Hepatocyte (in vitro differentiated cells): ENCODE measurements around the gene SCNN1G. TPM values are rescaled to one million over a fixed set of nuclear protein-coding genes. Genes with fewer than 3 reads are reported as not detected.
A peak's percentile ranks its signal among the peaks of the same experiment; 100 is the strongest.

Experiments used
- DNase-seq: peaks from one replicate; pipeline ENCODE4 v3.0.0-alpha.2; 2016; ENCODE audit warnings: low spot score
- H2AFZ ChIP-seq: fragments of 200-600 bp; sonication (generic); 2 replicates; pipeline ENCODE4 v1.6.0; 2016; ENCODE audit warnings: antibody characterized with exemption, mild to moderate bottlenecking
- H3K27ac ChIP-seq: fragments of 200-600 bp; sonication (generic); 2 replicates; pipeline ENCODE4 v1.5.1; 2016; ENCODE audit warnings: mild to moderate bottlenecking
- H3K27me3 ChIP-seq: fragments of 200-600 bp; sonication (generic); 2 replicates; pipeline ENCODE4 v1.6.1; 2016
- H3K36me3 ChIP-seq: fragments of 200-600 bp; sonication (generic); replicated peaks from 2 replicates; pipeline ENCODE4 v1.5.1; 2016; ENCODE audit warnings: low read depth; ENCODE audit not compliant: insufficient read depth
- H3K4me1 ChIP-seq: fragments of 200-600 bp; sonication (generic); 2 replicates; pipeline ENCODE4 v1.5.1; 2016; ENCODE audit warnings: mild to moderate bottlenecking, moderate library complexity; ENCODE audit not compliant: insufficient read depth
- H3K4me2 ChIP-seq: fragments of 200-600 bp; sonication (generic); 2 replicates; pipeline ENCODE4 v1.6.0; 2016
- H3K4me3 ChIP-seq: fragments of 200-600 bp; sonication (generic); 2 replicates; pipeline ENCODE4 v1.5.1; 2016; ENCODE audit warnings: mild to moderate bottlenecking
- H3K79me2 ChIP-seq: fragments of 200-600 bp; sonication (generic); 2 replicates; pipeline ENCODE4 v1.6.0; 2017; ENCODE audit warnings: mild to moderate bottlenecking
- H3K9me2 ChIP-seq: fragments of 200-600 bp; sonication (generic); replicated peaks from 2 replicates; pipeline ENCODE4 v1.6.0; 2017; ENCODE audit warnings: mild to moderate bottlenecking; ENCODE audit not compliant: insufficient read depth
- H3K9me3 ChIP-seq: fragments of 200-600 bp; sonication (generic); 2 replicates; pipeline ENCODE4 v1.5.1; 2016; ENCODE audit warnings: low read depth, mild to moderate bottlenecking
- H4K20me1 ChIP-seq: fragments of 200-600 bp; sonication (generic); 2 replicates; pipeline ENCODE4 v1.6.0; 2016; ENCODE audit warnings: mild to moderate bottlenecking; ENCODE audit not compliant: insufficient read depth, poor library complexity, severe bottlenecking
- EZH2 ChIP-seq: fragments of 200-600 bp; sonication (generic); IDR thresholded peaks from 2 replicates; pipeline ENCODE4 v1.6.1; 2016; ENCODE audit warnings: antibody characterized with exemption, mild to moderate bottlenecking, borderline replicate concordance
- EZH2phosphoT487 ChIP-seq: fragments of 200-600 bp; sonication (generic); IDR thresholded peaks from one replicate; pipeline ENCODE4 v1.6.1; 2018; ENCODE audit warnings: antibody characterized with exemption, mild to moderate bottlenecking, low read depth, moderate library complexity; ENCODE audit not compliant: unreplicated experiment, severe bottlenecking
- WGBS: methylation state at CpG from one replicate; pipeline ENCODE4 v1.1.6; 2016; ENCODE audit warnings: low lambda C conversion rate; ENCODE audit errors: missing lambda C conversion rate; 5-methylcytosine and 5-hydroxymethylcytosine counted together
- polyA plus RNA-seq: library from polyadenylated mRNA; unstranded; fragments of >200 nt; fragmentation: Nextera tagmentation; extraction: Ambion mirVana; gene quantifications from 2 replicates; pipeline ENCODE4 v1.2.1, GENCODE V29; 2016
- total RNA-seq: library from RNA; depleted of rRNA; stranded (reverse); fragments of >200 nt; gene quantifications from 2 replicates; pipeline ENCODE4 v1.2.3, GENCODE V29; 2014
- TF ChIP-seq, protein P1 (sequence below): fragments of 200-600 bp; sonication (generic); IDR thresholded peaks from 2 replicates; pipeline ENCODE4 v1.5.1; 2016; ENCODE audit warnings: antibody characterized with exemption, mild to moderate bottlenecking; ENCODE audit not compliant: poor library complexity

SCNN1G gene
- total and polyA plus RNA-seq, 2 experiments from 2014 or later: 0.23 to 0.69 TPM

- no peak overlapping the region for H3K27ac ChIP-seq
Observed at GRCh38 chr16:23254338-23254737, 71.8 kb downstream of the SCNN1G start.

DNA sequence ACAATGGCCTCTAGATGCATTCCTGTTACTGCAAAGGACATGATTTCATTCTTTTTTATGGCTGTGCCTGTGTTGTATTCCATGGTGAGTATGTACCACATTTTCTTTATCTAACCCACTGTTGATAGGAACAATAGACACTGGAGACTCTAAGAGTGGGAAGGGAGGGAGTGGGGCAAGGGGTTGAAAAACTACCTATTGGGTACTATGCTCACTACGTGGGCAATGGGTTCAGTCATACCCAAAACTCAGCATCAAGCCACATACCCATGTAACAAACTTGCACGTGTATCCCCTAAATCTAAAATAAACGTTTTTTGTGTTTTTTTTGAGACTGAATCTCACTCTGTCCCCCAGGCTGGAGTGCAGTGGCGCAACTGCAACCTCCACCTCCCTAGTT, 72.5 kb downstream of the SCNN1G start:
- H4K20me1 ChIP-seq: no peaks in the 10 kb centered on the region
- no peak overlapping the region for H3K27ac ChIP-seq

More at GRCh38 chr16:23254338-23254737, 71.8 kb downstream of the SCNN1G start:
- no peak overlapping the region for H3K4me3 ChIP-seq
- DNase-seq: no peak
- no peaks in the 10 kb centered on the region for H3K9me2 ChIP-seq
- WGBS: 73% methylated on average over 4 of the region's 4 CpGs
- H4K20me1 ChIP-seq: no peaks in the 10 kb centered on the region
- no peaks in the 10 kb centered on the region for H3K27me3 ChIP-seq
- no peaks in the 10 kb centered on the region for H3K79me2 ChIP-seq
- no peak overlapping the region for H2AFZ ChIP-seq
- no peaks in the 10 kb centered on the region for H3K36me3 ChIP-seq
- no peaks in the 10 kb centered on the region for H3K9me3 ChIP-seq
- TF ChIP-seq EZH2: no peak
- TF ChIP-seq, protein P1, sequence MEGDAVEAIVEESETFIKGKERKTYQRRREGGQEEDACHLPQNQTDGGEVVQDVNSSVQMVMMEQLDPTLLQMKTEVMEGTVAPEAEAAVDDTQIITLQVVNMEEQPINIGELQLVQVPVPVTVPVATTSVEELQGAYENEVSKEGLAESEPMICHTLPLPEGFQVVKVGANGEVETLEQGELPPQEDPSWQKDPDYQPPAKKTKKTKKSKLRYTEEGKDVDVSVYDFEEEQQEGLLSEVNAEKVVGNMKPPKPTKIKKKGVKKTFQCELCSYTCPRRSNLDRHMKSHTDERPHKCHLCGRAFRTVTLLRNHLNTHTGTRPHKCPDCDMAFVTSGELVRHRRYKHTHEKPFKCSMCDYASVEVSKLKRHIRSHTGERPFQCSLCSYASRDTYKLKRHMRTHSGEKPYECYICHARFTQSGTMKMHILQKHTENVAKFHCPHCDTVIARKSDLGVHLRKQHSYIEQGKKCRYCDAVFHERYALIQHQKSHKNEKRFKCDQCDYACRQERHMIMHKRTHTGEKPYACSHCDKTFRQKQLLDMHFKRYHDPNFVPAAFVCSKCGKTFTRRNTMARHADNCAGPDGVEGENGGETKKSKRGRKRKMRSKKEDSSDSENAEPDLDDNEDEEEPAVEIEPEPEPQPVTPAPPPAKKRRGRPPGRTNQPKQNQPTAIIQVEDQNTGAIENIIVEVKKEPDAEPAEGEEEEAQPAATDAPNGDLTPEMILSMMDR: no peak
- TF ChIP-seq EZH2phosphoT487: no peak
- H3K4me2 ChIP-seq: no peak overlapping the region
- H3K4me1 ChIP-seq: no peaks in the 10 kb centered on the region

DNA sequence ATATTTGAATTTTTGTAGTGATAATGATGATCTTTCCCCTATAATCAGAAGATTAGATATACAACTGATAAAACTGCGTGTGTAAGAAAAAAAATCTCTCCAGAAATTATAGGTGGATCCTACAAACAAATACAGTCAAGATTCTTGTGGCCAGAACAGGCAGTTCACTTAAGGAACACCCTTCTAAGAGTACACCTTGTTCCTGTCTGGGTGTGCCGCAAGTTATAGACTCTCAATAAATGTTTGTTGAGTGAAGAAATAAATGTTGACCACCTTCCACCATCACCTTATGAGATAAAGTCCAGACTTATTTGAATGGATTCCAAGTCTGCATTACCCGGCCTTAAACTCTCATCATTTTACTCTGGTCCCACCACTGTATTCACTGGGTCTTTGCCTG, 73.9 kb downstream of the SCNN1G start:
- no peak overlapping the region for H3K4me2 ChIP-seq
- H3K4me1 ChIP-seq: no peaks in the 10 kb centered on the region
- TF ChIP-seq, protein P1: no peak
- TF ChIP-seq EZH2: no peak
- TF ChIP-seq EZH2phosphoT487: no peak
- no peaks in the 10 kb centered on the region for H3K36me3 ChIP-seq
- H4K20me1 ChIP-seq: no peaks in the 10 kb centered on the region
- H3K9me3 ChIP-seq: no peaks in the 10 kb centered on the region
- H3K27ac ChIP-seq: no peak overlapping the region
- H2AFZ ChIP-seq: no peak overlapping the region
- H3K79me2 ChIP-seq: no peaks in the 10 kb centered on the region
- no peaks in the 10 kb centered on the region for H3K9me2 ChIP-seq
- H3K4me3 ChIP-seq: no peak overlapping the region
- no peaks in the 10 kb centered on the region for H3K27me3 ChIP-seq
- 72% methylated on average over 3 of the region's 3 CpGs for WGBS
- DNase-seq: no peak

More for the DNA sequence above, 72.5 kb downstream of the SCNN1G start:
- H3K4me1 ChIP-seq: no peaks in the 10 kb centered on the region
- H3K4me2 ChIP-seq: no peak overlapping the region
- no peaks in the 10 kb centered on the region for H3K9me2 ChIP-seq
- no peaks in the 10 kb centered on the region for H3K9me3 ChIP-seq
- 60% methylated on average over 4 of the region's 4 CpGs for WGBS
- DNase-seq: no peak
- no peaks in the 10 kb centered on the region for H3K27me3 ChIP-seq
- no peak overlapping the region for H3K4me3 ChIP-seq
- no peaks in the 10 kb centered on the region for H3K36me3 ChIP-seq
- no peaks in the 10 kb centered on the region for H3K79me2 ChIP-seq
- TF ChIP-seq EZH2phosphoT487 (no peak), EZH2 (no peak)
- TF ChIP-seq, protein P1: no peak
- H2AFZ ChIP-seq: no peak overlapping the region

GRCh38 chr16:23257682-23258081, 75.1 kb downstream of the SCNN1G start:
- Histone ChIP-seq H3K4me1 (no peaks in the 10 kb centered on the region), H3K36me3 (no peaks in the 10 kb centered on the region), H3K9me2 (no peaks in the 10 kb centered on the region), H3K79me2 (no peaks in the 10 kb centered on the region), H3K27ac (no peak overlapping the region), H3K4me2 (no peak overlapping the region), H2AFZ (no peak overlapping the region), H3K4me3 (no peak overlapping the region), H3K9me3 (no peaks in the 10 kb centered on the region), H4K20me1 (no peaks in the 10 kb centered on the region), H3K27me3 (no peaks in the 10 kb centered on the region)
- TF ChIP-seq, protein P1: no peak
- TF ChIP-seq EZH2: no peak
- TF ChIP-seq EZH2phosphoT487: no peak
- 44% methylated on average over 1 of the region's 1 CpG for WGBS
- peak; percentile 9 for DNase-seq
